ENCODE data around the gene KRT17.

Gene KRT17

DNA sequence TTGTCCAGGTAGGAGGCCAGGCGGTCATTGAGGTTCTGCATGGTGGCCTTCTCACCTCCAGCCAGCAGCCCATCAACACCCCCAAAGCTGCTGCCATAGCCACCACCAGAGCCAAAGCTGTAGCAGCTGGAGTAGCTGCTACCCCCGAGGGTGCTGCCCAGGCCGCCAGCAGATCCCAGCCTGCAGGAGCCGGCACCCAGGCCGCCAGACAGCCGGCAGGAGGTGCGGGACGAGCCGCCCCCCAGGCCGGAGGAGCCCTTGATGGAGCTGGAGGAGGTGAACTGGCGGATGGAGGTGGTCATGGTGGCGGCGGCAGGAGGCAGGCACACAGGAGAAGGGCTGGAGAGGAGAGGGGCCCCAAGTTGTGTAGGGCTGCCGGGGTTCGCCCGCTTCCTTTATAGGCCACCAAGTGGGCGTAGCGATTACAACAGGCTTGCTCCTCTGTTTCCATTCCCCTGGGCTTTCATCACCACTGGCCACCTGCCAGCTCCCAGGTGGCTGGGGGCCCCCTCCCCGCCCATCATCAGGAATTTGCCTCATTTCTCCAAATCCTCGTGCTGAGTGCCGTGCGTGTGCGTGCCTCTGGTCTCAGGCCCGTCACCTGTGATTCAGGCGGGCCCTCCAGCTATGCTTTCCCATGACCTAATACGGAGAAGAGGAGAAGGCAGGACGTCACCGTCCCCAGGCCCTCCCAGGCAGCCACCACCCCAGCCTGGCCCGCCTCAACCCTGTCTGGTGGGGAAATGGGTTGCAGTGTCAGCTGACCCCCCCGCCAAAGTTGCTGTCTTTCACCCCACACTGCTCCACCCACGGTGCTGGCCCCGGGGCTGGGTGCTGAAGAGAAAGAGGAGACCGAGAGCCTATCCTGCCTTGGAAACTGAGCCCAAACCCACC, at the start of gene KRT17:
TSS of gene KRT17 (minus strand) at position 368 of the 894 bp plus-strand sequence. CDS start at position 302, 66 bp downstream.
- DNase-seq (ENCODE audit: low read depth in 4 of 4, low spot score in 1 of 4), result no peak

GRCh38 chr17:41672153-41672552, 47.8 kb upstream of the KRT17 start:
- no peak for DNase-seq (ENCODE audit: low read depth in 4 of 4, low spot score in 1 of 4)

GRCh38 chr17:41667280-41668041, 43.1 kb upstream of the KRT17 start:
- no peak for DNase-seq (ENCODE audit: low read depth in 4 of 4, low spot score in 1 of 4)

DNA sequence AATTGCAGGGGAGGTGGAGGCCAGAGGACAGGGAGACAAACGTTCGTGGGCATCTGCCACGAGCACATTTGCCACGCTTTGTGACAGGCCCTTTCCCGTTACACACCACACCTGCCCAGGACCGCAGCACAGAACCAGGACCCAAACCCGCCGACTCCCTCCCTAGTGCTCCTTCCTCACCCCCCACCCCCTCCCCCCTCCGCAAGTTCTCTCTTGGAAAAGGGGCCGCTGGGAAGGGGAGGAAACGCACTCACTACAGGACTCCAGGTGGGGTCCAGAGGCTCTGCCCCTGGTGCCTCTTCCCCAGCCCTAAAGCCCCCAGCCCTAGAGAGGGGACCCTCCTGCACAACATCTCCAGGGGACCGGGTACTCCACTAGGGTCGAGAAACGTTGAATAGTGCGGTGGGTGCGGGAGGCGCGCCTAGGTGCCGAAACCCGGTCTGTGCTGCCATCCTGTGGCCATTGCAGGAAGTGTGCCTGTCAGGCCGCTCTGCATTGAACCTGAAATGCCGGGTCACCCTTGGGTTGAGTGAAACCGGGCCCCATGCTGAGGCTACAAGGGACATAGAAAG, 42.4 kb upstream of the KRT17 start:
- peak; percentile 73 to 86 (median 84) for DNase-seq (ENCODE audit: low read depth in 4 of 4, low spot score in 1 of 4)

DNA sequence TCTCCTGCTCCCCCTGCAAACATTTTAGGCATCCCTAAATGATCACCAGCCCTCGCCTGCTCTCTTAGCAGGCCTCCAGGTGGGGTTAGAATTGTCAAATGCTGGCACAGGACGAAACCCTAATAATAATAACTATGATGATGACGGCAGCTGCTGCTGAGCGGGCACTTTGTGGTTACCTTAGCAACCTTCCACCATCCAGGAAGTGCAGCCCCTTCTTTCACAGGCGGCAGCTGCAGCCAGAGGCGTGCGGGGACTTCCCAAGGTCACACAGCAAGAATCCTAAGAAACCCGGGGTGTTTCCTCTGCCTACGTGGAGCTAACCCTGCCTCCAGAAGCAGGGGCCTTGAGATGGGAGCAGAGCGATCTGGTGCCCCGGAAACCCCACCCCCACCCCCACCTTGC, 41.9 kb upstream of the KRT17 start:
- peak in 2 of 4 experiments; percentile 53 to 62 for DNase-seq (ENCODE audit: low read depth in 4 of 4, low spot score in 1 of 4)

GRCh38 chr17:41665566-41666236, 41.3 kb upstream of the KRT17 start:
- peak; percentile 79 to 90 (median 85) for DNase-seq (ENCODE audit: low read depth in 4 of 4, low spot score in 1 of 4)

DNA sequence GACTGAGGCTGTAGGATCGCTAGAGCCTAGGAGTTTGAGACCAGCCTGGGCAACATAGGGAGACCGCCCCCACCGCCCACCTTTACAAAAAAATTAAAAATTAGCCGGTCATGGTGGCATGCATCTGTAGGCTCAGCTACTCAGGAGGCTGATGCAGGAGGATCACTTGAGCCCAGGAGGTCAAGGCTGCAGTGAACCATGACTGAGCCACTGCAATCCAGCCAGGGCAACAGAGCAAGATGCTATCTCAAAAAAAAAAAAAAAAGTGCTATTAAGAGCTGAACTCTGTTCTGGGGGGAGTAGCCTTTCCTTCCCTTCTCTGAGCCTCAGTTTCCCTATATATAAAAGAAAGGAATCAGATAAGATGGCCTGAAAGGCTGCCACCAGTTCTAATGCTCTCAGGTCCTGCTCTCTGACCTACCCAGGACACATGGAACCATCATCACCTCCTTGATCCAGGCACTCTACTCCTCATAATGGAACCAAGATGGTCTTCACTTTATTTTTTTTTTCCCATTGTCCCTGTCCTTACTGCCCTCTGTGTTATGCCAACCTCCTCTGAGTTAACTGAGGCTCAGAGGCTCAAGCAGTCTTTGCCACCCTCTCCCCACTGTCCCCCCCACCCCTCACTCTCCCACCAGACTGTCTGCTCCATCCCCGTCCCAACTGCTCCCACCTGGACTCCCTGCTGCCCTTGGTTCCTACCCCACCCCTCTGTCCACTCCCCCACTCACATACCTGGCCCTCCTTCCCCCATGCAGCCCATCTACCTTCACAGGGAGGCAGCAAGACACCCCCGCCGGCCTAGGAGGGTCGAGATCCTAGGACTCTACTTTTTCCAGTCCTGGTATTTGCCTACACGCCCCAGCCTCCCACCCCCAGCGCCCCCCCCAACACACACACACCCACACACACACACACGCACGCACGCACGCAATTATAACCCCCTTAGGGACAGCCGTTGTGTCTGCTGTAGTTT, 40.5 kb upstream of the KRT17 start:
- no peak for DNase-seq (ENCODE audit: low read depth in 4 of 4, low spot score in 1 of 4)

GRCh38 chr17:41664172-41664457, 39.7 kb upstream of the KRT17 start:
- no peak for DNase-seq (ENCODE audit: low read depth in 4 of 4, low spot score in 1 of 4)

DNA sequence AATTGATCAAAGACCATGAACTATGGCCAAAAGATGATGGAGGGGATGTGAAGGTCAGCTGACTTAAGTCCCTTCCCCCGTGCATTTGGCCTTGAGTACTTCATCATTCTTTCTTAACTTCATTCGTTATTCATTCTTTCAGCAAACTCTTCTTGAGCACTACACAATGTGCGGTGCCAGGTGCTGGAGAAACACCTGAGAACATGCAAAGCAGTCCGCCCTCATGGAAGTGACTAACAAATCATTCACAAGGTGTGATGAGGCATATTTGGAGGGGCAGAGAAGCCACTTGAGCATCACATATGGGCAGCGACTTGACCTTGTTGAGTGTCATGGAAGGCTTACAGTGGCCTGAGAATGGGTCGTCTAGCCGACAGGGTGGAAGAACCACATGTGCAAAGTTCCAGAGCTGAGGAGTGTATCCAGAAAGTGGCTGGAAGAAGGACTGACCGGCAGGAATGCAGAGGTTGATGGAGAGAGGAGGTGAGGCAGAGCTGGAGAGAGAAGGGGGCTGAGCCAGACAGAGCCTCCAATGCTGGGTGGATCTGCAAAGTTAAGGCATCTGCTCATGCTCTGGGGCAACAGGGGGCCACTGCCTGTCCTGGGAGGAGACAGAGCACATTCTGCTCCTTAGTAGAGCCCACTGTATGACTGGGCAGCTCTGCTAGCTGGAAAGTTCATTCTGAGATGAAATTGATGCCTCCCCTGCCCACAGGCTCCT, 39.2 kb upstream of the KRT17 start:
- DNase-seq (ENCODE audit: low read depth in 4 of 4, low spot score in 1 of 4), result no peak

GRCh38 chr17:41660221-41660711, 35.9 kb upstream of the KRT17 start:
- DNase-seq (ENCODE audit: low read depth in 4 of 4, low spot score in 1 of 4), result no peak

DNA sequence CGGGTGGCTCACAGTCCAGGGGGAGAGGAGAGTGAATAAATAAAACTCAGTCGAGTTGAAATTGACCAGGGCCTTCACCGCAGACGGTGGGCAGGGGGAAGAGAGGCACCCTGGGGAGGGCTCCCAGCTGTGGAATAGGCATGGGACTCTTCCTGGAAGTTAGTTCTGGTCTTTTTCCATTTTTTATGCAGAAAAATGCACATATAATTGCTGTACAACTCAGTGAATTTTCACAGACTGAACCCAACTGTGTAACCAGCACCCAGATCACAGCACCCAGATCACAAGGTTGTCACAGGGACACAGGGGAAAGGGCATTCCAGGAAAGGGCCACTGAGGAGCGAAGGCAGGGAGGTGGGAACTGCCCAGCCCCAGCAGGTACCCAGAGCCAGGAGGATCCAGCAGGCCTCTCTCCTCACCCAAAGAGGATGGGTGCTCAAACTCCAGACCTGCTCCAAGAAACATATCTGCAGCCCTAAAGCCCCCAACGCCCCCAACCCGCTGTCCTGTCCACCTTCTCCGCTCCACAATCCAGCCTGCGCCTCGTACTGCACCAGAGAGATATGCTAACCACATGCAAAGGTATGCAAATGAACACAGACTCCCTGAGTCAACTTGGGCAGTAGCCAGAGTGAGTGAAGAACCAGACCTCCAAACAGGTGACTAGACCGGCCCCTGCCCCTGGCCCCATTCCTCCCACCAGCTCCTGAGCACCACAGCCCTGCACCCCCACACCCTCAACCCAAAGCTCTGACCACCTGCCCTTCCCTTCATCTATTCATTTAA, 35.2 kb upstream of the KRT17 start:
- DNase-seq (ENCODE audit: low read depth in 4 of 4, low spot score in 1 of 4), result no peak

DNA sequence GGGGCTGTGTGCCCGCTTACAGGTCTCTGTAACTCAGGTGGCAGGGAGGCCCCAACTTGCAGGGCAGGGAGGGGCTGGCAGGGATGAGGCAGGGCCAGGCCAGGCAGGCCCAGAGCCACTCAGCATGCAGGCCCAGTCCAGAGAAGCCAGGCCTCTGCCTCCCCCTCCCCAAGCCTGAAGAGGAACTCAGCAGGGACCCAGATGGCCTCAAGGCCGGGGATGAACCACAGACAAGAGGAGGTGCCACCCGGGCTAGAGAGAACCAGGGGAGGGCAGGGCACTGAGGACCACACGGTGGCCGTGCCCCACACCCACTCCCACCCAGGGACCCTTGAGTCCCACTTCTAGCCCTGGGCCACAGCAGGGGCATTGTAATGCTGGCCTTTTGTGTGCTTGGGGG, 34.5 kb upstream of the KRT17 start:
- no peak for DNase-seq (ENCODE audit: low read depth in 4 of 4, low spot score in 1 of 4)

- no peak for DNase-seq (ENCODE audit: low read depth in 4 of 4, low spot score in 1 of 4)
Measured at GRCh38 chr17:41657936-41658335, 33.6 kb upstream of the KRT17 start.

GRCh38 chr17:41657176-41657754, 32.9 kb upstream of the KRT17 start:
- no peak for DNase-seq (ENCODE audit: low read depth in 4 of 4, low spot score in 1 of 4)

GRCh38 chr17:41656249-41657023, 32.1 kb upstream of the KRT17 start:
- DNase-seq (ENCODE audit: low read depth in 4 of 4, low spot score in 1 of 4), result no peak

- DNase-seq (ENCODE audit: low read depth in 4 of 4, low spot score in 1 of 4), result no peak
Measured at GRCh38 chr17:41655611-41656111, 31.3 kb upstream of the KRT17 start.
